DMS79 (cell line): Measurements from ENCODE around the gene YPEL3.
A peak's percentile ranks its signal among the peaks of the same experiment; 100 is the strongest.

Experiments used
- DNase-seq: peaks from one replicate; lab custom pipeline; 2025; lab: John Stamatoyannopoulos, UW

The YPEL3 gene

GRCh38 chr16:30069611-30070462 is 26.2 kb downstream of the YPEL3 start:
- no peak for DNase-seq

- no peak for DNase-seq
Observed at GRCh38 chr16:30068750-30069610, 27.0 kb downstream of the YPEL3 start.

- DNase-seq: no peak
Observed at GRCh38 chr16:30068333-30068732, 27.7 kb downstream of the YPEL3 start.

GRCh38 chr16:30067584-30067916 is 28.5 kb downstream of the YPEL3 start:
- DNase-seq: no peak

GRCh38 chr16:30066761-30067583 is 29.0 kb downstream of the YPEL3 start:
- no peak for DNase-seq

- DNase-seq: peak; percentile 4
Observed at GRCh38 chr16:30065943-30066760, 29.9 kb downstream of the YPEL3 start.

GRCh38 chr16:30065102-30065942 is 30.7 kb downstream of the YPEL3 start, which contains the start of gene ALDOA:
TSS of gene ALDOA (plus strand) at chr16:30065760. CDS start at chr16:30066898, 1,138 bp downstream.
- DNase-seq: peak; percentile 85

GRCh38 chr16:30064729-30065101 is 31.3 kb downstream of the YPEL3 start:
- DNase-seq: no peak

- DNase-seq: peak; percentile 62
Observed at GRCh38 chr16:30063893-30064728, 31.9 kb downstream of the YPEL3 start.

- DNase-seq: no peak
Observed at GRCh38 chr16:30063278-30063892, 32.6 kb downstream of the YPEL3 start.

GRCh38 chr16:30060836-30061554 is 35.0 kb downstream of the YPEL3 start:
- DNase-seq: peak; percentile 70

- peak; percentile 96 for DNase-seq
Observed at GRCh38 chr16:30060346-30060745, 35.7 kb downstream of the YPEL3 start.

- peak; percentile 64 for DNase-seq
Observed at GRCh38 chr16:30054959-30055553, 41.0 kb downstream of the YPEL3 start.

GRCh38 chr16:30054451-30054850 is 41.6 kb downstream of the YPEL3 start:
- no peak for DNase-seq

GRCh38 chr16:30053376-30054015 is 42.5 kb downstream of the YPEL3 start:
- no peak for DNase-seq

- DNase-seq: peak; percentile 87
Observed at GRCh38 chr16:30052671-30053372, 43.2 kb downstream of the YPEL3 start.

GRCh38 chr16:30051518-30051917 is 44.5 kb downstream of the YPEL3 start:
- no peak for DNase-seq
